H1 (cell line): Measurements from ENCODE around the gene MAP7D1. TPM values are rescaled to one million over a fixed set of nuclear protein-coding genes. Genes with fewer than 3 reads are reported as not detected.

Experiments used
- ATF2 ChIP-seq: IDR thresholded peaks from 2 replicates; pipeline ENCODE4 v1.6.1; 2012; ENCODE audit warnings: low read length, inconsistent platforms
- CTBP2 ChIP-seq: IDR thresholded peaks from 2 replicates; pipeline ENCODE4 v1.7.0; 2011; ENCODE audit warnings: borderline replicate concordance, mild to moderate bottlenecking, moderate library complexity, mixed read lengths, low read length; ENCODE audit not compliant: insufficient read depth, insufficient read length
- GABPA ChIP-seq: IDR thresholded peaks from 2 replicates; pipeline ENCODE4 v1.6.1; 2011; ENCODE audit warnings: mild to moderate bottlenecking, low read length, moderate library complexity, borderline replicate concordance; ENCODE audit not compliant: insufficient read depth
- HDAC6 ChIP-seq: IDR thresholded peaks from one replicate; pipeline ENCODE4 v1.7.1; 2012; ENCODE audit warnings: low read depth, mild to moderate bottlenecking, inconsistent platforms, low read length, moderate library complexity
- RXRA ChIP-seq: IDR thresholded peaks from 2 replicates; pipeline ENCODE4 v1.6.1; 2011; ENCODE audit warnings: low read depth, mild to moderate bottlenecking, low read length, moderate library complexity; ENCODE audit not compliant: insufficient read depth
- YY1 ChIP-seq: IDR thresholded peaks from 2 replicates; pipeline ENCODE4 v1.6.1; 2011; ENCODE audit warnings: low read depth, mild to moderate bottlenecking, low read length
- polyA plus RNA-seq, 7 experiments: library from polyadenylated mRNA; depleted of rRNA in 3 of 7; stranded (reverse) in 5 of 7; unstranded in 2 of 7; fragments of >200 nt in 5 of 7; fragments of 200-250 nt in 2 of 7; gene quantifications; 1 replicate in 5 of 7; 2 replicates in 1 of 7; 4 replicates in 1 of 7; pipeline versions ENCODE4 v1.2.1 to v1.2.3, GENCODE V29; 2011 to 2013; ENCODE audit warnings: missing spikeins in 2 of 7, mixed read lengths in 2 of 7
- total RNA-seq: library from RNA; stranded (reverse); fragmentation: NEBNext Ultra II Directional; extraction: Animal tissue kit (Norgen Biotek cat#: 25700); gene quantifications from 2 replicates; pipeline ENCODE4 v1.2.1, GENCODE V29; 2021

Gene MAP7D1
- total and polyA plus RNA-seq, 2 of the 8 experiments (the other 6 are each of a cell fraction or from before 2014, with no cell fraction given): 18.2 to 52.4 TPM

GRCh38 chr1:36172017-36172747, 16.2 kb downstream of the MAP7D1 start (continued):
- no peak for TF ChIP-seq CTBP2
- no peak for TF ChIP-seq YY1
- no peak for TF ChIP-seq GABPA
- no peak for TF ChIP-seq ATF2
- TF ChIP-seq RXRA: no peak
- no peak for TF ChIP-seq HDAC6
- TF ChIP-seq, all 59 proteins: peak for 0
